GM21526 (cell line): Measurements from ENCODE around the gene TRMT112.

ENCODE experiments used
- ATAC-seq: cut with Tn5 transposase; IDR thresholded peaks from one replicate; pipeline ENCODE4 v1.9.1; 2021; ENCODE audit warnings: moderate library complexity; ENCODE audit not compliant: unreplicated experiment, low FRiP score

Gene TRMT112

DNA sequence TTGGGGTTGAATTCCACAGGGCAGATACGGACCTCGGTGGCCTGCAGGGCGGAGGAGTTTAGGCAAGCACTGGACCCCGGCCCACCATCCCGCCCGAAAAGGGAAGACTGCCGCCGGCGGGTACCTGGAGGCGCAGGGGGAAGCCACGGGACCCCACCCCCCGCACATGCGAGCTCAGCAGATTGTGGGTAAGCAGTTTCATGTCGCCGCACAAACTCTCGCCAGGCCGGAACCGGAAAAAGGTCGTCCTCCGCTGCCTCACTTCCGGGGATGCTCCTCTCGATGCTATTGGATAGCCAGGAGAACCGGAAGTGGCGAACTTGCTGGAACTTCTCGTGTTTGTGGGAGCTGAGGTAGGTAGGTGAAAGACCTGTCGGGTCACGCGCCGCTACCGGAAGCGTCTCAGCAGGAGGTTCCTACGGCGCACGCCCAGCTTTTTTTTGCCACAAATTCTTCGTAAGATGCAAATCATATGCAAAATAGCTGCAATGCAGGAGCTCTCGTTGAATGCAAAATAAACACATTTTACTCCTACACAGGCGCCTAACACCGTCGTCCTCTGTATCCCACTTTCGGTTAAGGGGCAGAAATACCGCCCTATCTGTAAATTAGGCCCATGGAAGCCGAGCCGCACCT is at the start of gene TRMT112:
TSS of gene TRMT112 (minus strand) at position 235 of the 636 bp plus-strand sequence. CDS start at position 202, 33 bp downstream.
- ATAC-seq, result peak; percentile 48

- ATAC-seq, result no peak
Observed at GRCh38 chr11:64366751-64367150, 49.4 kb upstream of the TRMT112 start.

- no peak for ATAC-seq
Observed at GRCh38 chr11:64364911-64365310, 47.6 kb upstream of the TRMT112 start.

DNA sequence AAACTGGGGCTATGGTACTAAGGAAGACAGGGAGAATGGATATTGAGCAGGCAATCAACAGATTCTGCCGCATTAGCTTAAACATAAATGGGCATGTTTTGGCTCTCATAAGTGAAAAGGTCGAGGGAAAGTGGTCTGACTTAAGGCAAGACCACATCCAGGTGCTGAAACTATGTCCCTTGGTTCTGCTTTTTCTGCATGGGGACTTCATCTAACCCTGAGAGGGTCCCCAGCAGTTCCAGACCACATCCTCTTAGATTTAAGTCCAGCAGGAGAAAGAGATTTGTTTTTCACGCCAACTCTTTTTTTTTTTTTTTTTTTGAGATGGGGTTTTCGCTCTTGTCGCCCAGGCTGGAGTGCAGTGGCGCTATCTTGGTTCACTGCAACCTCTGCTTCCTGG is 47.1 kb upstream of the TRMT112 start:
- no peak for ATAC-seq

DNA sequence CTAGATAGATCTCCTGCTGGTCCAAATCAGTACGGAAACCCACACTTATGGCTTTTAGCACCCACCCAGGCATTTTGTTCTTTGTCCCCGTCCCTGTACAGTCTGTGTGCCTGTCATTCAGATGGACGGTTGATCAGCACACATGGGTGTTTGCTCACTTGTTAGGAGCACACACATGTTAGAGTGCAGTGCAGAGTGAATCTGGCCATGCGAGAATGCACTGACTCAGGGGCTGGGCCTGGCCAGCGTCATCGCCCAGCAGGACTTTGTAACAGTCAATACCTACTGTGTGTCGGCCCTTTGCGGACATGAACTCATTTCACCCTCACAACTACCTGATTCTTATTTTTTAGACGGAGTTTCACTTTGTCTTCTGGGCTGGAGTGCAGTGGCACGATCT is 45.0 kb upstream of the TRMT112 start:
- ATAC-seq, result no peak

- ATAC-seq, result no peak
Observed at GRCh38 chr11:64361659-64362058, 44.3 kb upstream of the TRMT112 start.

GRCh38 chr11:64360448-64360921 is 43.1 kb upstream of the TRMT112 start:
- ATAC-seq, result no peak

GRCh38 chr11:64359712-64360445 is 42.5 kb upstream of the TRMT112 start:
- no peak for ATAC-seq

DNA sequence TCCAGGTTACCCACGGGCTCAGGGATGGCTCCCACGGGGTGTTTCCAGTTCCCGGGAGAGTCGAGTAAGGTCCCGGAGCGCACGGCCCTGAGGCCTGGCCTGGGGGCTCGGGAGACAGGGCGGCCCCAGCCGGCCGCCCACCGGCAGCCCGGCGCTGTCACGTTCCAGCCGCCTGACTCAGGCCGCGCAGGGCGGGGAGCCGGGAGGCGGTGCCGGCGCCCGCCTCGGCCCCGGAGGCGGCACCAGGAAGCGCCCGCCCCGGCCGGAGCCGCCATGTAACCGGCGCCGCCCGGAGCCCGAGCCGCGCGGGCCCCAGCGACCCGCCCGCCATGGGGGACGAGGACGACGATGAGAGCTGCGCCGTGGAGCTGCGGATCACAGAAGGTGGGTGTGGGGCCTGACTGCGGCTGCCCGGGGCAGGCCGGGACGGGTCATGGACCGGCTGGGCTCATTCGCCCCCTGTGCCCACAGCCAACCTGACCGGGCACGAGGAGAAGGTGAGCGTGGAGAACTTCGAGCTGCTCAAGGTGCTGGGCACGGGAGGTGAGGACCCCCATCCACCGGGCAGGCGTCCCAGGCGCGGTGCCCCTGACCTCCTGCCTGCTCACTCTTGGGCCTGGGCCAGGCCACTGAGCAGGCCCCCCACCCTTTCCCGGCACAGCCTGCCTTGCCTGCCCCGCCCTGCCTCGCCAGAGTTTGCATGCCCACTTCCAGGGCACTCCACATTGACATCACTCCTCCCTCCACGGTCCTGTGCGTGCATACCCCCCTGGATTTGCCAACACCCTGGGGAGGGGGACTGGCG is 41.8 kb upstream of the TRMT112 start, which contains the start of gene RPS6KA4:
TSS of gene RPS6KA4 (plus strand) at position 256 of the 805 bp plus-strand sequence. CDS start at position 330, 74 bp downstream.
- ATAC-seq, result no peak

DNA sequence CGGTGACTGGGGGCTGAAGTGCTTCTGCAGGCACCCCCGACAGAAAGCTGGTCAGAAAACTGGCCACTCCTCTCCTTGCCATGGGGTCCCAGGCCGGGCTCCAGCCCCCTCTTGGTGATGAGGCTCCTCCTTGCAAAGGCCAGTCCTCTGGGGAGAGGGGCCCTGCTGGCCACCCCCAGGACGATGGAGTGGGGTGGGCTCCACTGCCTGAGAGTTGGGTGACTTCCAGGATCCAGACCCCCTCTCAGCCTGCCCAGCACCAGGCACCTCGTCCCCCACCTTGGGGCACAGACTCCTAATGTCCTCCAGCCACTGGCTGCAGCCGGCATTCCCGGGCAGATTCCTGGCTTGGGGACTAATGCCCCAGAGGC is 41.2 kb upstream of the TRMT112 start:
- no peak for ATAC-seq

DNA sequence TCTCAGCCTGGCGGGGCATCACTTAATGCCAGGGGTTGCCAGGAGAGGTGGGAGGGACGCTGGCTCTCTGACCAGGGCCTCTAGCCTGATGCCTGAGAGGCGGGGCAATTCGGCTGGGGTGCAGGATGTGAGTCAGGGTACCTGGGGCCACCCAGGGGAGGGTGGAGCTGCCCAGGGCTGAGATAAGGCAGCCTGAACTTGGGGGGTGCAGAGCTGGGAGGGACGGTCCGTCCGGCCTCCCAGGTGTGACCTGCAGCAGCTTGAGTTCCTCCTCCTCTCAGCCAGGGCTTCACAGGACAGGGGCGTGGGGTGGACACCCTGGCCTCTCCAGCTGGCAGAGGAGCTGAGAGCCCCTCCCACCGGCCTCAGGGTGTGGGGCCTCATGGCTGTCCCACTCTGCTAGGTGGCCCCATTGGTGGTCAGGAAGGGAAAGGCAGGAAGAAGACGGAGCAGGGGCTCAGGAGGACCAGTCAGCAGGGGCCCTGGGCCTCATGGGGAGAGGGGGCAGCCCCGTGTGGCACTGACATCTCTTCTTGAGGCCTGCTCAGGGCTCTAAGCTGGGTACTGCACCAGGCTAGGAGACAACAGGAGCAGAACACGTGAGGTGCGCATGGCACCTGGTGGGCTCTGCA is 40.7 kb upstream of the TRMT112 start:
- no peak for ATAC-seq

DNA sequence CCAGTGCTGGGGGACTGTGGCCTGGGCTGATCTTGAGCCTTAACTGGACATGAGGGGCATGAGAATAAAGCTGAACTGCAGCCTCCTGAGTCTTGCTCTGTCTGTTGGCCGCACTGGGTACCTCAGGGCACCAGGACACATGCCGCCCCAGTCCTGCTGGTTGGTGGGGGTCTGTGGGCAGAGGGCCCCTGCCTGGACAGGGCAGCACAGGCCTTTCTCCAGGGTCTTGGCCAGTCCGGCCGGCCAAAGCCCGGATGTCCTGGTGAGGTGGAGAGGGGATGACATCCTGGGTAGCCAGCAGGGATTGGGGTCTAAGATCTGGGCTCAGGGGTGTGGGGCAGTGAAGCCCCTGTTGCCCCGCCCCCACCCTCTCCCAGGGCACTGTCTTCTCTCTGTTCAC is 40.1 kb upstream of the TRMT112 start:
- no peak for ATAC-seq

DNA sequence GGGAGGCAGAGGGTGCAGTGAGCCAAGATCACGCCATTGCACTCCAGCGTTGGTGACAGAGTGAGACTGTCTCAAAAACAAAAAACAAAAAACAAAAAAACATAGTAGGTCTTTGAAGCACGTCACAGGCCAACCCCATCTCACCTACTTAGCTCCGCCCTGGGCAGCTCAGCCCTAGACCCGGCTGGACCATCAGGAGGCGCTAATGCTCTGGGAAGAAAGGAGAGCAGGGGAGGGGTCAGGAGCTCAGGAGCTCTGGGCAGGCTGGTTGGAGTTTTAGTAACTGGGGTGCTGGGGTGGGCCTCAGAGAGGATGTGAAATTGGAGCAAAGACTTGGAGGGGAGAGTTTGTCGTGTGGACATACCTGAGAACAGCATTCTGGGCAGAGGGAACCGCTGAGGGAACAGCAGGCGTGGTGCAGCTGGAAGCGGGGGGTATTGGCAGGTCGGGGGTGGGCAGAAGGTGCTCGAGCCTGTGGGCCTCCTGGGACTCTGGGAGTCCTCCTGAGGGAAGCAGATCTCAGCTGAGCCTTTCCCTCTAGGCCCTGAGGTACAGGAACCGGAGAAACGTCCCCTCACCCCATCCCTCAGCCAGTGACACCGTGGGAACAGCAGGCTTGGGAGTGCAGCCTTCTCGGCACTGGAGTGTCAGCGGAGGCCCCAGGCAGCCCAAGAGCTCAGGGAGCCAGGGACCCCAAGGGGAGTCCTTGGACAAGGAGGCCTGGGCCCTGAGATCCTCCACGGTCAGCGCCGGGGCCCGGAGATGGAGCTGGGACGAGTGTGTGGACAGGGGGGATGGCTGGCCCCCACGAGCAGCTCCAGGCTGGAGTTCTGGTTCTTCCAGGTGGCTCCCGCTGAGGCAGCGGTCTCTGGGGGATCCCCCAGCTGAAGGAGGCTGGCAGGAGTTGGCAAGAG is 39.4 kb upstream of the TRMT112 start:
- ATAC-seq, result no peak

DNA sequence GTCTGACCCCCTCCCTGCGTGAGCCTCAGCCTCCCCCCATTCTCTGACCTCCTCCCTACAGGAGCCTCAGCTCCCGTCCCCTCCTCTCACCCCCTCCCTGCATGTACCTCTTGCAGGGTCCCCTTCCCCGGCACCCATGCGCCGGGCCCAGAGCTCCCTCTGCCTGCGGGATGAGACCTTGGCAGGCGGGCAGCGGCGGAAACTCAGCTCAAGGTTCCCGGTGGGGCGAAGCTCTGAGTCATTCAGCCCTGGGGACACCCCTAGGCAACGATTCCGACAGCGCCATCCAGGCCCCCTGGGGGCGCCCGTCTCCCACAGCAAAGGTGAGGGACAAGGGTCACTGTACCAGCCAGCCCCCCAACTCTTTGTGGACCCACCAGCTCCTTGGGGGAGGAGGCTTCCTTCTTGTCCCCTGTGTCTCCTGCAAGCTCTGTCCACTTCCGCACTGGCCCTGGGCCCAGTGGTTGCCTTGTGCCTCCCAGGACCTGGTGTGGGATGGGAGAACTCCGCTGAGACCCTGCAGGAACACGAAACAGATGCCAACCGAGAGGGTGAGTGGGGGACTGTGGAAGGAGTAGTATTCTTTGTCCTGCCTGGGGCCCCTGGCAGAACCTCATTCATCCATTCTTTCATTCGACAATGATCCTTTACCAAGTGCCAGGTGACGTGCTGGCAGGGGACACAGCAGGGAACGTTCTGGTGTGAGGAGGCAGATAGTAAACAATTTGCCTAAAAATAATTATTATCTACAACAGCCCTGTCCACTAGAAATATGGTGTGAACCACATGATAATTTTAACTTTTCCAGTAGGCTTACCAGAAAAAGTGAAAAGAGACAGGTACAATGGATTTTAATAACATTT is 38.0 kb upstream of the TRMT112 start:
- ATAC-seq, result no peak

- no peak for ATAC-seq
Observed at GRCh38 chr11:64353715-64354506, 36.6 kb upstream of the TRMT112 start.

GRCh38 chr11:64352995-64353714 is 35.8 kb upstream of the TRMT112 start:
- no peak for ATAC-seq
